NB4 (cell line): Measurements from ENCODE around the gene BRD1.

Experiments used
- MYC ChIP-seq: IDR thresholded peaks from 2 replicates; pipeline ENCODE4 v1.6.1; 2011; ENCODE audit warnings: low read depth, low read length
- POLR2A ChIP-seq: IDR thresholded peaks from 2 replicates; pipeline ENCODE4 v1.6.1; 2011; ENCODE audit warnings: mild to moderate bottlenecking; ENCODE audit not compliant: insufficient read length; ENCODE audit errors: extremely low read depth
- TF ChIP-seq, protein P1 (sequence below): IDR thresholded peaks from one replicate; pipeline ENCODE4 v1.5.1; 2012; ENCODE audit warnings: low read depth, low read length

DNA sequence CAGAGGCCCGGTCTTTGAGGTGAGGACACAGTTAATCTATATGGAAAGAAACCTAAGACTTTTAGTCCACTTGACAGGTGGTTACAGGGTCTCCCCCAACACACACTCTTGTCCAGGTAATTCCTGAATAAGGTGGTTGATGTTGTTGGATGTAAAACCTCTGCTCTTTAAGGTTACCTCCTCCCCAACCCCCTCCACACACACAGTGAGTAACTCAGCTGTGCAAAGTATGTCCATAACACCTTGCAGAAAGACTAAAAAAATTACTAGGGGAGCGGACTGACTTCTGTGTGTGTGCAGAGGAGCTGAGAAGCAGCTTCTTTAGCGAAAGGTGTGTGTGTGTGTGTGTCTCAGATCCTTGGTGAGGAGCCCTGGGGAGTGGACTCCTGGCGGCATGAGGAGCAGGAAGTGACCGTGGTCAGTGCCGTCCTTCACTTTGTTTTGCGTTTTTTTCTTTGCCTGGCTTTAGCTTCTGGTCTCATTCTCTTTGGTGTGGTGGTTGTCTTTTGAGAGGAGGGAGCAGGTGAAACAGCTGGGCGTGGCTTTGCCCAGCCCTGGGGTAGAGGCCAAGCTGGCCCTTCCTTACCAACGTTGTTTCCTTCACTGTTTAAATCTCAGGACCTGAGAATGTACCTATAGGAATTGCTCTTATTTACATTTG is 27.7 kb upstream of the BRD1 start:
- TF ChIP-seq, protein P1, sequence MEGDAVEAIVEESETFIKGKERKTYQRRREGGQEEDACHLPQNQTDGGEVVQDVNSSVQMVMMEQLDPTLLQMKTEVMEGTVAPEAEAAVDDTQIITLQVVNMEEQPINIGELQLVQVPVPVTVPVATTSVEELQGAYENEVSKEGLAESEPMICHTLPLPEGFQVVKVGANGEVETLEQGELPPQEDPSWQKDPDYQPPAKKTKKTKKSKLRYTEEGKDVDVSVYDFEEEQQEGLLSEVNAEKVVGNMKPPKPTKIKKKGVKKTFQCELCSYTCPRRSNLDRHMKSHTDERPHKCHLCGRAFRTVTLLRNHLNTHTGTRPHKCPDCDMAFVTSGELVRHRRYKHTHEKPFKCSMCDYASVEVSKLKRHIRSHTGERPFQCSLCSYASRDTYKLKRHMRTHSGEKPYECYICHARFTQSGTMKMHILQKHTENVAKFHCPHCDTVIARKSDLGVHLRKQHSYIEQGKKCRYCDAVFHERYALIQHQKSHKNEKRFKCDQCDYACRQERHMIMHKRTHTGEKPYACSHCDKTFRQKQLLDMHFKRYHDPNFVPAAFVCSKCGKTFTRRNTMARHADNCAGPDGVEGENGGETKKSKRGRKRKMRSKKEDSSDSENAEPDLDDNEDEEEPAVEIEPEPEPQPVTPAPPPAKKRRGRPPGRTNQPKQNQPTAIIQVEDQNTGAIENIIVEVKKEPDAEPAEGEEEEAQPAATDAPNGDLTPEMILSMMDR: no peak
- TF ChIP-seq POLR2A (no peak), MYC (no peak)
